Measurements from ENCODE around the gene ACCSL.

Gene ACCSL

GRCh38 chr11:44047298-44047697, 483 bp upstream of the ACCSL start:
- TF ChIP-seq CTCF (IDR thresholded peaks at IDR 0.05; ENCODE audit: insufficient read depth, low read depth, low read length, missing control alignments), result no peak
- no peak for DNase-seq (ENCODE audit: low read depth)
- H3K4me3 ChIP-seq (ENCODE audit: low read depth, low read length), result no peak overlapping the region

- H3K4me3 ChIP-seq (ENCODE audit: low read depth, low read length), result no peak overlapping the region
- no peak for TF ChIP-seq CTCF (IDR thresholded peaks at IDR 0.05; ENCODE audit: insufficient read depth, low read depth, low read length, missing control alignments)
- no peak for DNase-seq (ENCODE audit: low read depth)
Observed at GRCh38 chr11:44049832-44050231, 2.1 kb downstream of the ACCSL start.

GRCh38 chr11:44051171-44051570, 3.4 kb downstream of the ACCSL start:
- no peak for TF ChIP-seq CTCF (IDR thresholded peaks at IDR 0.05; ENCODE audit: insufficient read depth, low read depth, low read length, missing control alignments)
- no peak overlapping the region for H3K4me3 ChIP-seq (ENCODE audit: low read depth, low read length)
- DNase-seq (ENCODE audit: low read depth), result no peak

GRCh38 chr11:44057340-44057739, 9.6 kb downstream of the ACCSL start:
- no peak for TF ChIP-seq CTCF (IDR thresholded peaks at IDR 0.05; ENCODE audit: insufficient read depth, low read depth, low read length, missing control alignments)
- H3K4me3 ChIP-seq (ENCODE audit: low read depth, low read length), result no peak overlapping the region
- DNase-seq (ENCODE audit: low read depth), result no peak

GRCh38 chr11:44058275-44058674, 10.5 kb downstream of the ACCSL start:
- no peak overlapping the region for H3K4me3 ChIP-seq (ENCODE audit: low read depth, low read length)
- TF ChIP-seq CTCF (IDR thresholded peaks at IDR 0.05; ENCODE audit: insufficient read depth, low read depth, low read length, missing control alignments), result no peak
- no peak for DNase-seq (ENCODE audit: low read depth)

- H3K4me3 ChIP-seq (ENCODE audit: low read depth, low read length), result peak overlapping the region; percentile 45
- no peak for DNase-seq (ENCODE audit: low read depth)
- no peak for TF ChIP-seq CTCF (IDR thresholded peaks at IDR 0.05; ENCODE audit: insufficient read depth, low read depth, low read length, missing control alignments)
Observed at GRCh38 chr11:44065161-44065661, 17.4 kb downstream of the ACCSL start.
